Liver (tissue), 9 donors: ENCODE results near the gene EXOSC3. TPM values are rescaled to one million over a fixed set of nuclear protein-coding genes. Genes with fewer than 3 reads are reported as not detected.

Experiments used
- DNase-seq: peaks from one replicate; pipeline ENCODE4 v3.0.0-alpha.2; 2017; ENCODE audit warnings: low spot score
- H3K27ac ChIP-seq, 2 donors: one replicate each; pipeline ENCODE4 v1.7.0; 2013; ENCODE audit warnings: inconsistent platforms in 2 of 2, low read length in 2 of 2, control low read depth in 1 of 2, low read depth in 1 of 2, mild to moderate bottlenecking in 1 of 2
- H3K27me3 ChIP-seq, 4 donors: one replicate each; pipeline versions ENCODE4 v1.6.1 to v1.7.0; 2013; ENCODE audit warnings: low read length in 3 of 4, inconsistent platforms in 1 of 4, mild to moderate bottlenecking in 1 of 4, moderate library complexity in 1 of 4; ENCODE audit not compliant: control insufficient read depth in 4 of 4, insufficient read depth in 4 of 4
- H3K36me3 ChIP-seq, 4 donors: one replicate each; pipeline versions ENCODE4 v1.6.1 to v1.7.0; 2013; ENCODE audit warnings: low read length in 3 of 4, mild to moderate bottlenecking in 3 of 4, low read depth in 1 of 4, moderate library complexity in 1 of 4; ENCODE audit not compliant: control insufficient read depth in 4 of 4, insufficient read depth in 3 of 4
- H3K4me1 ChIP-seq, 4 donors: one replicate each; pipeline versions ENCODE4 v1.6.1 to v1.7.0; 2013; ENCODE audit warnings: low read length in 3 of 4, mild to moderate bottlenecking in 3 of 4, moderate library complexity in 1 of 4; ENCODE audit not compliant: control insufficient read depth in 4 of 4, insufficient read depth in 4 of 4
- H3K4me3 ChIP-seq, 3 donors: one replicate each; pipeline versions ENCODE4 v1.6.1 to v1.7.0; 2013; ENCODE audit warnings: low read length in 3 of 3, control low read depth in 1 of 3, low read depth in 1 of 3, mild to moderate bottlenecking in 1 of 3
- H3K9ac ChIP-seq, 2 donors: one replicate each; pipeline ENCODE4 v1.7.0; 2013; ENCODE audit warnings: low read length in 2 of 2, mild to moderate bottlenecking in 2 of 2, moderate library complexity in 2 of 2, control low read depth in 1 of 2, low read depth in 1 of 2
- H3K9me3 ChIP-seq, 4 donors: one replicate each; pipeline versions ENCODE4 v1.6.1 to v1.7.0; 2013; ENCODE audit warnings: low read length in 3 of 4; ENCODE audit not compliant: control insufficient read depth in 4 of 4
- ATF3 ChIP-seq: IDR thresholded peaks from 2 replicates; pipeline ENCODE4 v1.6.1; 2016; ENCODE audit warnings: antibody characterized with exemption
- CTCF ChIP-seq: fragments of 150-350 bp; IDR thresholded peaks from 2 replicates; pipeline ENCODE4 v1.5.1; 2017; ENCODE audit warnings: improper control_type of control experiment, low read depth, low read length; ENCODE audit not compliant: missing input control
- EGR1 ChIP-seq, 2 donors: IDR thresholded peaks; 2 replicates each; pipeline ENCODE4 v1.6.1; 2016 to 2018; ENCODE audit warnings: antibody characterized with exemption in 2 of 2, low read depth in 2 of 2
- FOXA1 ChIP-seq: IDR thresholded peaks from 2 replicates; pipeline ENCODE4 v1.6.1; 2016; ENCODE audit warnings: antibody characterized with exemption
- FOXA2 ChIP-seq: IDR thresholded peaks from 2 replicates; pipeline ENCODE4 v1.6.1; 2016; ENCODE audit warnings: antibody characterized with exemption
- GABPA ChIP-seq, 2 donors: IDR thresholded peaks in 1 of 2; conservative IDR thresholded peaks in 1 of 2; 2 replicates each; pipeline ENCODE4 v1.6.1; 2016; ENCODE audit warnings: antibody characterized with exemption in 2 of 2, mild to moderate bottlenecking in 1 of 2, moderate library complexity in 1 of 2
- HNF4A ChIP-seq, 2 donors: conservative IDR thresholded peaks; 2 replicates each; pipeline ENCODE4 v1.6.1; 2016; ENCODE audit warnings: antibody characterized with exemption in 2 of 2, mild to moderate bottlenecking in 2 of 2
- HNF4G ChIP-seq: IDR thresholded peaks from 2 replicates; pipeline ENCODE4 v1.6.1; 2016; ENCODE audit warnings: antibody characterized with exemption
- JUND ChIP-seq, 2 donors: IDR thresholded peaks; 2 replicates each; pipeline ENCODE4 v1.6.1; 2016; ENCODE audit warnings: antibody characterized with exemption in 2 of 2
- MAX ChIP-seq: IDR thresholded peaks from 2 replicates; pipeline ENCODE4 v1.6.1; 2016; ENCODE audit warnings: antibody characterized with exemption
- NR2F2 ChIP-seq: IDR thresholded peaks from 2 replicates; pipeline ENCODE4 v1.6.1; 2016; ENCODE audit warnings: antibody characterized with exemption
- RAD21 ChIP-seq, 2 donors: IDR thresholded peaks; 2 replicates each; pipeline ENCODE4 v1.6.1; 2016; ENCODE audit warnings: antibody characterized with exemption in 2 of 2, mild to moderate bottlenecking in 2 of 2
- REST ChIP-seq: IDR thresholded peaks from 2 replicates; pipeline ENCODE4 v1.6.1; 2016; ENCODE audit warnings: antibody characterized with exemption, mild to moderate bottlenecking
- RXRA ChIP-seq, 2 donors: IDR thresholded peaks; 2 replicates each; pipeline ENCODE4 v1.6.1; 2017 to 2018; ENCODE audit warnings: antibody characterized with exemption in 2 of 2, mild to moderate bottlenecking in 1 of 2
- SP1 ChIP-seq: IDR thresholded peaks from 2 replicates; pipeline ENCODE4 v1.6.1; 2018; ENCODE audit warnings: antibody characterized with exemption, mild to moderate bottlenecking
- TAF1 ChIP-seq: conservative IDR thresholded peaks from 2 replicates; pipeline ENCODE4 v1.6.1; 2016; ENCODE audit warnings: antibody characterized with exemption, mild to moderate bottlenecking
- YY1 ChIP-seq: IDR thresholded peaks from 2 replicates; pipeline ENCODE4 v1.6.1; 2016; ENCODE audit warnings: antibody characterized with exemption, mild to moderate bottlenecking
- ZBTB33 ChIP-seq: IDR thresholded peaks from 2 replicates; pipeline ENCODE4 v1.6.1; 2016; ENCODE audit warnings: antibody characterized with exemption
- WGBS: extraction: QIAGEN DNeasy Blood & Tissue Kit; methylation state at CpG from one replicate; pipeline ENCODE4 v1.1.7; 2013; 5-methylcytosine and 5-hydroxymethylcytosine counted together
- polyA plus RNA-seq, 2 donors: library from polyadenylated mRNA; stranded (reverse) in 1 of 2; unstranded in 1 of 2; fragments of 200-250 nt in 1 of 2; fragments of >200 nt in 1 of 2; fragmentation: Nextera tagmentation in 1 of 2; extraction: Ambion mirVana in 1 of 2; gene quantifications; one replicate each; pipeline versions ENCODE4 v1.2.1 to v1.2.3, GENCODE V29; 2013 to 2015
- total RNA-seq, 2 donors: library from RNA; depleted of rRNA; stranded (reverse); fragments of >200 nt; gene quantifications; one replicate each; pipeline ENCODE4 v1.2.3, GENCODE V29; 2014
- donor health status: healthy.
- donor health status: healthy.
- donor health status: healthy.
- donor health status: healthy.
- donor health status: healthy.

Gene EXOSC3
- total and polyA plus RNA-seq, 4 donors: 16.2 to 27.7 (median 19.6) TPM

- Histone ChIP-seq H3K4me1 (peaks cover 0 to 10% (median 4%) of the 10 kb centered on the region in 4 donors), H3K36me3 (peaks cover 0 to 2% (median 0%) of the 10 kb centered on the region in 4 donors), H3K27ac (no peak overlapping the region), H3K9ac (no peak overlapping the region), H3K27me3 (no peaks in the 10 kb centered on the region), H3K9me3 (no peaks in the 10 kb centered on the region), H3K4me3 (no peak overlapping the region)
- DNase-seq: no peak
- 98% methylated on average over 2 of the region's 2 CpGs for WGBS
- TF ChIP-seq FOXA2: no peak
- no peak for TF ChIP-seq NR2F2
- TF ChIP-seq FOXA1: no peak
- TF ChIP-seq YY1: no peak
- TF ChIP-seq HNF4G: no peak
- TF ChIP-seq TAF1: no peak
- no peak for TF ChIP-seq JUND (IDR thresholded peaks at IDR 0.05)
- no peak for TF ChIP-seq SP1
- no peak for TF ChIP-seq GABPA (IDR thresholded peaks at IDR 0.05 in 1 of 2, conservative IDR thresholded peaks at IDR 0.05 in 1 of 2)
These were observed 5.2 kb upstream of the EXOSC3 start for GRCh38 chr9:37790096-37790495.

GRCh38 chr9:37788332-37788731 lies 3.5 kb upstream of the EXOSC3 start:
- DNase-seq: no peak
- WGBS: 54% methylated on average over 6 of the region's 6 CpGs
- no peaks in the 10 kb centered on the region for H3K9me3 ChIP-seq
- H3K4me1 ChIP-seq: peaks cover 0 to 19% (median 14%) of the 10 kb centered on the region in 4 donors
- H3K27ac ChIP-seq: peak overlapping the region in 1 of 2 donors; percentile 30
- no peak overlapping the region for H3K9ac ChIP-seq
- TF ChIP-seq REST: no peak
- no peak for TF ChIP-seq TAF1
- TF ChIP-seq NR2F2: no peak
- TF ChIP-seq ZBTB33: no peak
- TF ChIP-seq HNF4G: peak; percentile 28
- no peak for TF ChIP-seq CTCF
- TF ChIP-seq HNF4A (conservative IDR thresholded peaks at IDR 0.05): peak; percentile 71 to 76
- TF ChIP-seq FOXA1: no peak
- peak; percentile 27 to 55 for TF ChIP-seq RXRA (IDR thresholded peaks at IDR 0.05)
- TF ChIP-seq ATF3: no peak
- no peak for TF ChIP-seq FOXA2
- TF ChIP-seq GABPA (IDR thresholded peaks at IDR 0.05 in 1 of 2, conservative IDR thresholded peaks at IDR 0.05 in 1 of 2): peak; percentile 42 to 79
- TF ChIP-seq RAD21 (IDR thresholded peaks at IDR 0.05): peak in 1 of 2 donors; percentile 6
- TF ChIP-seq MAX: peak; percentile 71
- peak in 1 of 2 donors; percentile 22 for TF ChIP-seq EGR1 (IDR thresholded peaks at IDR 0.05; ENCODE audit: low read depth in 2 of 2)
- peak; percentile 33 for TF ChIP-seq SP1
- TF ChIP-seq YY1: no peak
- no peak for TF ChIP-seq JUND (IDR thresholded peaks at IDR 0.05)
- H3K36me3 ChIP-seq: peaks cover 0 to 2% (median 0%) of the 10 kb centered on the region in 4 donors
- H3K27me3 ChIP-seq: no peaks in the 10 kb centered on the region
- no peak overlapping the region for H3K4me3 ChIP-seq
